Measurements from ENCODE around the gene TUBGCP5. TPM values are rescaled to one million over a fixed set of nuclear protein-coding genes. Genes with fewer than 3 reads are reported as not detected.

The TUBGCP5 gene
- total RNA-seq, 1 experiment from 2014 or later = 17.9 TPM

- H4K20me1 ChIP-seq (ENCODE audit: insufficient read depth, low read depth, low read length) = no peaks in the 10 kb centered on the region
- no peak overlapping the region for H3K4me2 ChIP-seq (ENCODE audit: low read depth, low read length, poor library complexity, severe bottlenecking)
Measured at GRCh38 chr15:22958487-22959280, 80.7 kb downstream of the TUBGCP5 start.

GRCh38 chr15:22956978-22957260 is 82.5 kb downstream of the TUBGCP5 start:
- no peaks in the 10 kb centered on the region for H4K20me1 ChIP-seq (ENCODE audit: insufficient read depth, low read depth, low read length)
- no peak overlapping the region for H3K9ac ChIP-seq (ENCODE audit: low read length)
- no peak overlapping the region for H3K27ac ChIP-seq (ENCODE audit: low read length)
- H3K36me3 ChIP-seq (ENCODE audit: insufficient read depth, low read length) = no peaks in the 10 kb centered on the region
- DNase-seq = no peak
- no peak overlapping the region for H2AFZ ChIP-seq (ENCODE audit: low read length)
- H3K9me3 ChIP-seq (ENCODE audit: low read length) = no peaks in the 10 kb centered on the region
- H3K4me2 ChIP-seq (ENCODE audit: low read depth, low read length, poor library complexity, severe bottlenecking) = no peak overlapping the region
- H3K4me1 ChIP-seq (ENCODE audit: low read length) = no peaks in the 10 kb centered on the region
- no peaks in the 10 kb centered on the region for H3K27me3 ChIP-seq (ENCODE audit: low read length)
- H3K9me2 ChIP-seq (replicated peaks; ENCODE audit: insufficient read depth, low read length) = no peaks in the 10 kb centered on the region
- H3K79me2 ChIP-seq (ENCODE audit: low read length) = no peaks in the 10 kb centered on the region
- H3K4me3 ChIP-seq (ENCODE audit: low read length) = no peak overlapping the region

More at GRCh38 chr15:22958487-22959280, 80.7 kb downstream of the TUBGCP5 start:
- H3K4me3 ChIP-seq (ENCODE audit: low read length) = no peak overlapping the region
- no peaks in the 10 kb centered on the region for H3K27me3 ChIP-seq (ENCODE audit: low read length)
- no peaks in the 10 kb centered on the region for H3K9me2 ChIP-seq (replicated peaks; ENCODE audit: insufficient read depth, low read length)
- no peaks in the 10 kb centered on the region for H3K79me2 ChIP-seq (ENCODE audit: low read length)
- DNase-seq = no peak
- H3K27ac ChIP-seq (ENCODE audit: low read length) = no peak overlapping the region
- H2AFZ ChIP-seq (ENCODE audit: low read length) = no peak overlapping the region
- no peaks in the 10 kb centered on the region for H3K36me3 ChIP-seq (ENCODE audit: insufficient read depth, low read length)
- no peaks in the 10 kb centered on the region for H3K9me3 ChIP-seq (ENCODE audit: low read length)
- no peaks in the 10 kb centered on the region for H3K4me1 ChIP-seq (ENCODE audit: low read length)
- H3K9ac ChIP-seq (ENCODE audit: low read length) = no peak overlapping the region

GRCh38 chr15:22956257-22956977 is 83.0 kb downstream of the TUBGCP5 start:
- Histone ChIP-seq H3K27me3 (ENCODE audit: low read length) (no peaks in the 10 kb centered on the region), H3K4me1 (ENCODE audit: low read length) (no peaks in the 10 kb centered on the region), H3K9me3 (ENCODE audit: low read length) (no peaks in the 10 kb centered on the region), H3K36me3 (ENCODE audit: insufficient read depth, low read length) (no peaks in the 10 kb centered on the region), H4K20me1 (ENCODE audit: insufficient read depth, low read depth, low read length) (no peaks in the 10 kb centered on the region), H3K27ac (ENCODE audit: low read length) (no peak overlapping the region), H2AFZ (ENCODE audit: low read length) (no peak overlapping the region), H3K4me3 (ENCODE audit: low read length) (no peak overlapping the region), H3K79me2 (ENCODE audit: low read length) (no peaks in the 10 kb centered on the region), H3K9ac (ENCODE audit: low read length) (no peak overlapping the region), H3K4me2 (ENCODE audit: low read depth, low read length, poor library complexity, severe bottlenecking) (no peak overlapping the region), H3K9me2 (replicated peaks; ENCODE audit: insufficient read depth, low read length) (no peaks in the 10 kb centered on the region)
- DNase-seq = no peak

- H3K9me2 ChIP-seq (replicated peaks; ENCODE audit: insufficient read depth, low read length) = no peaks in the 10 kb centered on the region
- H3K4me3 ChIP-seq (ENCODE audit: low read length) = no peak overlapping the region
- no peak overlapping the region for H3K27ac ChIP-seq (ENCODE audit: low read length)
- H3K36me3 ChIP-seq (ENCODE audit: insufficient read depth, low read length) = no peaks in the 10 kb centered on the region
- H3K79me2 ChIP-seq (ENCODE audit: low read length) = no peaks in the 10 kb centered on the region
- H2AFZ ChIP-seq (ENCODE audit: low read length) = no peak overlapping the region
- no peak for DNase-seq
- no peaks in the 10 kb centered on the region for H4K20me1 ChIP-seq (ENCODE audit: insufficient read depth, low read depth, low read length)
- H3K4me1 ChIP-seq (ENCODE audit: low read length) = no peaks in the 10 kb centered on the region
- H3K9me3 ChIP-seq (ENCODE audit: low read length) = no peaks in the 10 kb centered on the region
- H3K4me2 ChIP-seq (ENCODE audit: low read depth, low read length, poor library complexity, severe bottlenecking) = no peak overlapping the region
- H3K27me3 ChIP-seq (ENCODE audit: low read length) = no peaks in the 10 kb centered on the region
- H3K9ac ChIP-seq (ENCODE audit: low read length) = no peak overlapping the region
Measured at GRCh38 chr15:22955544-22956119, 83.7 kb downstream of the TUBGCP5 start.

GRCh38 chr15:22954798-22955543 is 84.4 kb downstream of the TUBGCP5 start:
- Histone ChIP-seq H3K79me2 (ENCODE audit: low read length) (no peaks in the 10 kb centered on the region), H3K27ac (ENCODE audit: low read length) (no peak overlapping the region), H3K9ac (ENCODE audit: low read length) (no peak overlapping the region), H4K20me1 (ENCODE audit: insufficient read depth, low read depth, low read length) (no peaks in the 10 kb centered on the region), H3K4me1 (ENCODE audit: low read length) (no peaks in the 10 kb centered on the region), H3K36me3 (ENCODE audit: insufficient read depth, low read length) (no peaks in the 10 kb centered on the region), H3K4me3 (ENCODE audit: low read length) (no peak overlapping the region), H3K9me3 (ENCODE audit: low read length) (no peaks in the 10 kb centered on the region), H3K27me3 (ENCODE audit: low read length) (no peaks in the 10 kb centered on the region), H3K9me2 (replicated peaks; ENCODE audit: insufficient read depth, low read length) (no peaks in the 10 kb centered on the region), H3K4me2 (ENCODE audit: low read depth, low read length, poor library complexity, severe bottlenecking) (no peak overlapping the region), H2AFZ (ENCODE audit: low read length) (no peak overlapping the region)
- DNase-seq = no peak

- no peak overlapping the region for H3K9ac ChIP-seq (ENCODE audit: low read length)
- no peaks in the 10 kb centered on the region for H3K9me2 ChIP-seq (replicated peaks; ENCODE audit: insufficient read depth, low read length)
- no peaks in the 10 kb centered on the region for H4K20me1 ChIP-seq (ENCODE audit: insufficient read depth, low read depth, low read length)
- no peak overlapping the region for H3K27ac ChIP-seq (ENCODE audit: low read length)
- H3K4me2 ChIP-seq (ENCODE audit: low read depth, low read length, poor library complexity, severe bottlenecking) = no peak overlapping the region
- no peaks in the 10 kb centered on the region for H3K9me3 ChIP-seq (ENCODE audit: low read length)
- H3K79me2 ChIP-seq (ENCODE audit: low read length) = no peaks in the 10 kb centered on the region
- H3K4me3 ChIP-seq (ENCODE audit: low read length) = no peak overlapping the region
- no peaks in the 10 kb centered on the region for H3K4me1 ChIP-seq (ENCODE audit: low read length)
- H3K36me3 ChIP-seq (ENCODE audit: insufficient read depth, low read length) = no peaks in the 10 kb centered on the region
- H3K27me3 ChIP-seq (ENCODE audit: low read length) = no peaks in the 10 kb centered on the region
- no peak overlapping the region for H2AFZ ChIP-seq (ENCODE audit: low read length)
- no peak for DNase-seq
Measured at GRCh38 chr15:22954326-22954725, 85.0 kb downstream of the TUBGCP5 start.

GRCh38 chr15:22952796-22953579 is 86.4 kb downstream of the TUBGCP5 start:
- H3K4me2 ChIP-seq (ENCODE audit: low read depth, low read length, poor library complexity, severe bottlenecking) = no peak overlapping the region
- no peak overlapping the region for H3K9ac ChIP-seq (ENCODE audit: low read length)
- no peaks in the 10 kb centered on the region for H3K9me3 ChIP-seq (ENCODE audit: low read length)
- no peaks in the 10 kb centered on the region for H3K9me2 ChIP-seq (replicated peaks; ENCODE audit: insufficient read depth, low read length)
- H3K4me3 ChIP-seq (ENCODE audit: low read length) = no peak overlapping the region
- H2AFZ ChIP-seq (ENCODE audit: low read length) = no peak overlapping the region
- H3K27me3 ChIP-seq (ENCODE audit: low read length) = no peaks in the 10 kb centered on the region
- H3K4me1 ChIP-seq (ENCODE audit: low read length) = no peaks in the 10 kb centered on the region
- no peaks in the 10 kb centered on the region for H4K20me1 ChIP-seq (ENCODE audit: insufficient read depth, low read depth, low read length)
- H3K27ac ChIP-seq (ENCODE audit: low read length) = no peak overlapping the region
- no peaks in the 10 kb centered on the region for H3K79me2 ChIP-seq (ENCODE audit: low read length)
- H3K36me3 ChIP-seq (ENCODE audit: insufficient read depth, low read length) = no peaks in the 10 kb centered on the region
- no peak for DNase-seq
